Panc1 (cell line): ENCODE data around the gene U2AF1L4. TPM values are rescaled to one million over a fixed set of nuclear protein-coding genes. Genes with fewer than 3 reads are reported as not detected.

Experiments
- ATAC-seq: fragments of 200-7000 bp; cut with Tn5 transposase; 2 replicates; pipeline ENCODE4 v1.9.1; 2020; ENCODE audit warnings: mild to moderate bottlenecking, moderate library complexity
- BruUV-seq: library from RNA; stranded (reverse); fragments of 400-500 nt; replicated peaks from 2 replicates; lab custom pipeline; 2021; lab: Mats Ljungman, UMichigan
- CTCF ChIA-PET: fragments of 300-600 bp; sonication (Branson Sonifier 250); formaldehyde crosslinking; loops from one replicate; lab custom pipeline; 2022; ENCODE audit warnings: antibody characterized with exemption; lab: Charles Lee
- POLR2A ChIA-PET: fragments of 300-600 bp; sonication (Branson Sonifier 250); formaldehyde crosslinking; loops from one replicate; lab custom pipeline; 2022; ENCODE audit warnings: antibody characterized with exemption; lab: Charles Lee
- DNase-seq: peaks from one replicate; pipeline ENCODE4 v3.0.0-alpha.2; 2010; ENCODE audit warnings: low read depth, low spot score
- H3K27ac ChIP-seq: 2 replicates; pipeline ENCODE4 v1.5.1; 2011; ENCODE audit warnings: mild to moderate bottlenecking, low read length, inconsistent platforms
- H3K27me3 ChIP-seq: fragments of 200-500 bp; sonication (Bioruptor generic); 2 replicates; pipeline ENCODE4 v1.6.0; 2014; ENCODE audit warnings: low read length, inconsistent platforms; ENCODE audit not compliant: control insufficient read depth, insufficient read depth
- H3K36me3 ChIP-seq: fragments of 200-500 bp; sonication (Bioruptor generic); 2 replicates; pipeline ENCODE4 v1.5.1; 2014; ENCODE audit warnings: inconsistent platforms, mild to moderate bottlenecking, low read length, moderate library complexity; ENCODE audit not compliant: control insufficient read depth, insufficient read depth
- H3K4me1 ChIP-seq: 2 replicates; pipeline ENCODE4 v1.5.1; 2011; ENCODE audit warnings: inconsistent platforms, mild to moderate bottlenecking, low read length, moderate library complexity; ENCODE audit not compliant: control insufficient read depth, insufficient read depth
- H3K4me3 ChIP-seq, 2 experiments: 2 replicates each; pipeline ENCODE4 v1.5.1; 2011 to 2012; ENCODE audit warnings: low read depth in 2 of 2, low read length in 2 of 2, mild to moderate bottlenecking in 2 of 2, inconsistent platforms in 1 of 2, moderate library complexity in 1 of 2
- H3K9me3 ChIP-seq: fragments of 200-500 bp; sonication (Bioruptor generic); 2 replicates; pipeline ENCODE4 v1.5.1; 2014; ENCODE audit warnings: low read depth, mild to moderate bottlenecking, inconsistent platforms, low read length, moderate library complexity; ENCODE audit not compliant: control insufficient read depth, insufficient read depth
- POLR2AphosphoS5 ChIP-seq: IDR thresholded peaks from 2 replicates; pipeline ENCODE4 v1.6.1; 2012; ENCODE audit warnings: mild to moderate bottlenecking, low read depth, low read length, moderate library complexity
- REST ChIP-seq, 2 experiments: IDR thresholded peaks; 2 replicates each; pipeline ENCODE4 v1.6.1; 2011 to 2012; ENCODE audit warnings: low read depth in 2 of 2, control low read depth in 1 of 2, low read length in 1 of 2, mild to moderate bottlenecking in 1 of 2, moderate library complexity in 1 of 2; ENCODE audit not compliant: insufficient read depth in 1 of 2
- SIN3A ChIP-seq: IDR thresholded peaks from 2 replicates; pipeline ENCODE4 v1.6.1; 2012; ENCODE audit warnings: low read depth, mild to moderate bottlenecking, low read length, moderate library complexity, borderline replicate concordance; ENCODE audit not compliant: insufficient read depth
- TCF7L2 ChIP-seq: IDR thresholded peaks from 2 replicates; pipeline ENCODE4 v1.6.1; 2011; ENCODE audit warnings: mild to moderate bottlenecking, low read depth, low read length, inconsistent platforms
- in situ Hi-C: cut with HindIII; loops from 2 replicates; pipeline ENCODE4 v1.10.0; 2016; ENCODE audit warnings: low sequenced_read_pairs, low pct_unique_long_range_greater_than_20kb
- intact Hi-C: fragments of 100-400 bp; cut with micrococcal nuclease; formaldehyde crosslinking; loops from one replicate; pipeline ENCODE4 v1.10.0; 2022; ENCODE audit not compliant: unreplicated experiment
- total RNA-seq: library from RNA; stranded (reverse); gene quantifications from one replicate; pipeline ENCODE4 v1.2.1, GENCODE V29; 2021; ENCODE audit not compliant: unreplicated experiment
- TF ChIP-seq, protein P1 (sequence below): fragments of 450-650 bp; IDR thresholded peaks from 2 replicates; pipeline ENCODE4 v1.5.1; 2017; ENCODE audit warnings: mild to moderate bottlenecking

Gene U2AF1L4
- total RNA-seq, 1 experiment from 2014 or later = 29.8 TPM

GRCh38 chr19:35743640-35744429 is 1.4 kb downstream of the U2AF1L4 start:
- no peak for TF ChIP-seq REST (IDR thresholded peaks at IDR 0.05; ENCODE audit: insufficient read depth in 1 of 2, low read depth in 2 of 2, low read length in 1 of 2)
- TF ChIP-seq, protein P1, sequence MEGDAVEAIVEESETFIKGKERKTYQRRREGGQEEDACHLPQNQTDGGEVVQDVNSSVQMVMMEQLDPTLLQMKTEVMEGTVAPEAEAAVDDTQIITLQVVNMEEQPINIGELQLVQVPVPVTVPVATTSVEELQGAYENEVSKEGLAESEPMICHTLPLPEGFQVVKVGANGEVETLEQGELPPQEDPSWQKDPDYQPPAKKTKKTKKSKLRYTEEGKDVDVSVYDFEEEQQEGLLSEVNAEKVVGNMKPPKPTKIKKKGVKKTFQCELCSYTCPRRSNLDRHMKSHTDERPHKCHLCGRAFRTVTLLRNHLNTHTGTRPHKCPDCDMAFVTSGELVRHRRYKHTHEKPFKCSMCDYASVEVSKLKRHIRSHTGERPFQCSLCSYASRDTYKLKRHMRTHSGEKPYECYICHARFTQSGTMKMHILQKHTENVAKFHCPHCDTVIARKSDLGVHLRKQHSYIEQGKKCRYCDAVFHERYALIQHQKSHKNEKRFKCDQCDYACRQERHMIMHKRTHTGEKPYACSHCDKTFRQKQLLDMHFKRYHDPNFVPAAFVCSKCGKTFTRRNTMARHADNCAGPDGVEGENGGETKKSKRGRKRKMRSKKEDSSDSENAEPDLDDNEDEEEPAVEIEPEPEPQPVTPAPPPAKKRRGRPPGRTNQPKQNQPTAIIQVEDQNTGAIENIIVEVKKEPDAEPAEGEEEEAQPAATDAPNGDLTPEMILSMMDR = no peak
- TF ChIP-seq TCF7L2 = no peak
- no peak for TF ChIP-seq SIN3A
- no peak for TF ChIP-seq POLR2AphosphoS5
- peak overlapping the region; percentile 92 to 97 for H3K4me3 ChIP-seq
- H3K4me1 ChIP-seq = peaks cover 33% of the 10 kb centered on the region
- in situ Hi-C loops (no loop called here), intact Hi-C loops (no loop called here)
- DNase-seq = no peak
- no TSS peak for BruUV-seq
- no peaks in the 10 kb centered on the region for H3K9me3 ChIP-seq
- no peaks in the 10 kb centered on the region for H3K27me3 ChIP-seq
- ChIA-PET POLR2A (interaction anchor here (0.5 to 0.7 kb wide), 4 partner anchors 32 to 469 kb away, joined by 3 to 9 read pairs (median 5); no protein-coding TSS in a partner anchor), CTCF (interaction anchor here (0.7 kb wide), 1 partner anchor 23 kb away, joined by 8 read pairs; no protein-coding TSS in a partner anchor)
- no peak for ATAC-seq
- H3K27ac ChIP-seq = peak overlapping the region; percentile 98
- no peaks in the 10 kb centered on the region for H3K36me3 ChIP-seq

DNA sequence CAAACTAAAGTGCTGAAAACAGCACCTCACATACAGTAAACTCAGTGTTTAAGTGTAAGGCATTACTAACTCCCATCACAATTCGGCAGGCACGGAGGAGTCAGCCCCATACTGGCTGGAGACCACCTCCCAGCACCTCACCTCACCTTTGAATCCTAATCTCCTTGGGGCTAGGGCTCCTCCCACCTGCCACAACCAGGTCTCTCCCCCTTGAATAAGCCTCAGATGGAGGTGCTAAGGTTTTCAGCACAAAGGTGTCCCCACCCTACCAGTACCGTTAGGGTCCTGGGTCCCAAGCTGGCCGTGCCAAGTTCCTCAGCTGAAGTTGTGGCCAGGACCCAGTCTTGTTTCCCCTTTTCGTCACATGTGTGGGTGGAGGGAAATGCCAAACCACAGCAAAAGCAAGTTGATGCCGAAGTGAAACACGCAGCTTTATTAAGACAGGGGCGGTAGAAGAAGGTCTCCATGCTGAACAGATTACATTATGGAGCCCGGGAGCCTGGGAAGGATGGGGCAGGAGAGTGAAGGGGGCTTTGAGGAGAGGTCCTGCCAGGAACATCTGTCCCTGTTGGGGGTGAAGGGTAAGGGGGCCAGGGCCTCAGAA is 3.0 kb downstream of the U2AF1L4 start, which contains the start of gene IGFLR1:
Gene IGFLR1 (minus strand): TSS at position 332 of the 604 bp plus-strand sequence. CDS start 1,272 bp downstream, outside the sequence.
- no peak for TF ChIP-seq TCF7L2
- TF ChIP-seq, protein P1 = no peak
- TF ChIP-seq SIN3A = no peak
- TF ChIP-seq REST (IDR thresholded peaks at IDR 0.05; ENCODE audit: insufficient read depth in 1 of 2, low read depth in 2 of 2, low read length in 1 of 2) = no peak
- no peak for TF ChIP-seq POLR2AphosphoS5
- no peak for DNase-seq
- peaks cover 3% of the 10 kb centered on the region; the same call in 1 of the 2 replicates for H3K36me3 ChIP-seq
- no peaks in the 10 kb centered on the region for H3K27me3 ChIP-seq
- intact Hi-C loops = no loop called here
- no peaks in the 10 kb centered on the region for H3K9me3 ChIP-seq
- in situ Hi-C loops = no loop called here
- ChIA-PET CTCF (interaction anchor here (0.6 kb wide), 1 partner anchor 78 kb away, joined by 8 read pairs; no protein-coding TSS in a partner anchor), POLR2A (no interaction called here)
- peak within 1 kb of the TSS in 1 of 2 experiments; percentile 79; a peak in 1 of 4 replicates for H3K4me3 ChIP-seq
- H3K27ac ChIP-seq = no peak within 1 kb of the TSS
- peaks cover 28% of the 10 kb centered on the region for H3K4me1 ChIP-seq
- no TSS peak for BruUV-seq
- ATAC-seq = no peak
